ENCODE data around the gene ATP6AP1.

GRCh38 chrX:154408659-154409221 is 19.7 kb upstream of the ATP6AP1 start:
- TF ChIP-seq ZNF274 (IDR thresholded peaks at IDR 0.05; ENCODE audit: low read length) (no peak), ZNF274 (tag by site-specific recombination; IDR thresholded peaks at IDR 0.05; ENCODE audit: borderline replicate concordance) (no peak), RBAK (tag by site-specific recombination; IDR thresholded peaks at IDR 0.05) (no peak), BCL11A (tag by site-specific recombination; IDR thresholded peaks at IDR 0.05; ENCODE audit: low read depth) (no peak), CTCF (tag by site-specific recombination; IDR thresholded peaks at IDR 0.05) (no peak), REST (tag by site-specific recombination; IDR thresholded peaks at IDR 0.05) (no peak), PRDM1 (tag by site-specific recombination; IDR thresholded peaks at IDR 0.05) (no peak)
